GM12878 (cell line): Measurements from ENCODE around the gene CSNK1G3. TPM values are rescaled to one million over a fixed set of nuclear protein-coding genes. Genes with fewer than 3 reads are reported as not detected.
A peak's percentile ranks its signal among the peaks of the same experiment; 100 is the strongest.

Experiments used
- ASH2L ChIP-seq: fragments of 300-600, 200-600 bp; sonication (generic); IDR thresholded peaks from 2 replicates; pipeline ENCODE4 v1.6.1; 2017; ENCODE audit warnings: low read depth, mild to moderate bottlenecking, borderline replicate concordance
- BMI1 ChIP-seq: fragments of 450-650 bp; IDR thresholded peaks from 2 replicates; pipeline ENCODE4 v1.6.1; 2016; ENCODE audit warnings: mild to moderate bottlenecking, moderate library complexity, borderline replicate concordance
- CHD4 ChIP-seq: fragments of 200-600 bp; sonication (generic); IDR thresholded peaks from 2 replicates; pipeline ENCODE4 v1.6.1; 2016; ENCODE audit warnings: mild to moderate bottlenecking
- EGR1 ChIP-seq, 2 experiments: IDR thresholded peaks; 1 replicate in 1 of 2; 2 replicates in 1 of 2; pipeline ENCODE4 v1.6.1; 2011 to 2012; ENCODE audit warnings: low read depth in 2 of 2, low read length in 2 of 2, borderline replicate concordance in 1 of 2, mild to moderate bottlenecking in 1 of 2, moderate library complexity in 1 of 2
- ESRRA ChIP-seq: IDR thresholded peaks from 2 replicates; pipeline ENCODE4 v1.6.1; 2012; ENCODE audit warnings: mild to moderate bottlenecking, low read length, improper control_type of control experiment
- EZH2 ChIP-seq: IDR thresholded peaks from 2 replicates; pipeline ENCODE4 v1.6.1; 2012; ENCODE audit warnings: low read depth, mild to moderate bottlenecking, control low read depth, inconsistent platforms, low read length, borderline replicate concordance; ENCODE audit not compliant: control insufficient read depth
- HDAC2 ChIP-seq: fragments of 200-600 bp; sonication (generic); IDR thresholded peaks from 2 replicates; pipeline ENCODE4 v1.6.1; 2017
- HDAC6 ChIP-seq: fragments of 200-600 bp; sonication (generic); IDR thresholded peaks from one replicate; pipeline ENCODE4 v1.8.0; 2017; ENCODE audit warnings: antibody characterized with exemption; ENCODE audit not compliant: unreplicated experiment
- KAT2A ChIP-seq: conservative IDR thresholded peaks from 2 replicates; pipeline ENCODE4 v1.6.1; 2011; ENCODE audit warnings: low read depth, low read length; ENCODE audit not compliant: control insufficient read depth
- MYB ChIP-seq: fragments of 150-350 bp; IDR thresholded peaks from 2 replicates; pipeline ENCODE4 v1.6.1; 2014; ENCODE audit warnings: mild to moderate bottlenecking, low read depth, low read length, borderline replicate concordance
- NFYB ChIP-seq: IDR thresholded peaks from 2 replicates; pipeline ENCODE4 v1.6.1; 2011; ENCODE audit warnings: low read depth, mild to moderate bottlenecking, low read length, improper control_type of control experiment, moderate library complexity; ENCODE audit not compliant: insufficient read depth
- NRF1 ChIP-seq: conservative IDR thresholded peaks from 2 replicates; pipeline ENCODE4 v1.6.1; 2011; ENCODE audit warnings: mild to moderate bottlenecking, low read depth, low read length, improper control_type of control experiment
- PBX3 ChIP-seq: IDR thresholded peaks from 2 replicates; pipeline ENCODE4 v1.6.1; 2011; ENCODE audit warnings: mild to moderate bottlenecking, low read depth, low read length, moderate library complexity; ENCODE audit not compliant: insufficient replicate concordance
- POLR2AphosphoS2 ChIP-seq: IDR thresholded peaks from 2 replicates; pipeline ENCODE4 v1.6.1; 2011; ENCODE audit warnings: low read depth, mild to moderate bottlenecking, low read length, improper control_type of control experiment, moderate library complexity
- RAD51 ChIP-seq: fragments of 450-650 bp; IDR thresholded peaks from 2 replicates; pipeline ENCODE4 v1.6.1; 2016; ENCODE audit warnings: moderate library complexity, mild to moderate bottlenecking, inconsistent platforms
- RBBP5 ChIP-seq: fragments of 200-600 bp; sonication (generic); conservative IDR thresholded peaks from 2 replicates; pipeline ENCODE4 v1.6.1; 2016
- SMARCA5 ChIP-seq: fragments of 450-650 bp; IDR thresholded peaks from 2 replicates; pipeline ENCODE4 v1.6.1; 2017; ENCODE audit warnings: mild to moderate bottlenecking
- STAT3 ChIP-seq: IDR thresholded peaks from 2 replicates; pipeline ENCODE4 v1.6.1; 2011; ENCODE audit warnings: low read depth, low read length, improper control_type of control experiment
- SUPT20H ChIP-seq: IDR thresholded peaks from 2 replicates; pipeline ENCODE4 v1.6.1; 2011; ENCODE audit warnings: low read depth, mild to moderate bottlenecking, low read length, moderate library complexity, borderline replicate concordance; ENCODE audit not compliant: control insufficient read depth
- TCF3 ChIP-seq: IDR thresholded peaks from 2 replicates; pipeline ENCODE4 v1.6.1; 2012; ENCODE audit warnings: low read depth, mild to moderate bottlenecking, low read length, borderline replicate concordance; ENCODE audit not compliant: insufficient read depth
- TCF7 ChIP-seq: IDR thresholded peaks from 2 replicates; pipeline ENCODE4 v1.6.1; 2014; ENCODE audit warnings: antibody characterized with exemption, borderline replicate concordance
- WRNIP1 ChIP-seq: IDR thresholded peaks from 2 replicates; pipeline ENCODE4 v1.6.1; 2011; ENCODE audit warnings: low read depth, low read length, improper control_type of control experiment, borderline replicate concordance
- ZZZ3 ChIP-seq: IDR thresholded peaks from 2 replicates; pipeline ENCODE4 v1.6.1; 2011; ENCODE audit warnings: low read depth; ENCODE audit not compliant: control insufficient read depth, insufficient read length
- polyA plus RNA-seq, 11 experiments: library from polyadenylated mRNA; depleted of rRNA in 4 of 11; unstranded in 6 of 11; stranded (reverse) in 5 of 11; fragments of >200 nt; fragmentation: Nextera tagmentation in 4 of 11; fragmentation: Illumina TruSeq in 1 of 11; extraction: Ambion mirVana in 4 of 11; extraction: Trizol in 1 of 11; gene quantifications; 1 replicate in 1 of 11; 2 replicates in 10 of 11; pipeline versions ENCODE4 v1.2.1 to v1.2.3, GENCODE V29; 2011 to 2016; ENCODE audit warnings: inconsistent platforms in 2 of 11, missing spikeins in 2 of 11, low read depth in 1 of 11
- total RNA-seq, 4 experiments: library from RNA; depleted of rRNA in 3 of 4; stranded (reverse); fragments of >200 nt in 3 of 4; fragmentation: Illumina TruSeq in 1 of 4; extraction: Trizol in 1 of 4; gene quantifications; 2 replicates each; pipeline versions ENCODE4 v1.2.1 to v1.2.3, GENCODE V29; 2013 to 2021
- TF ChIP-seq, protein P1 (sequence below): IDR thresholded peaks from 2 replicates; pipeline ENCODE4 v1.6.1; 2012; ENCODE audit warnings: low read depth, low read length, improper control_type of control experiment
- TF ChIP-seq, protein P2 (sequence below): fragments of 450-650 bp; IDR thresholded peaks from 2 replicates; pipeline ENCODE4 v1.6.1; 2016; ENCODE audit warnings: mild to moderate bottlenecking, moderate library complexity, borderline replicate concordance

Gene CSNK1G3
- total and polyA plus RNA-seq, 10 of the 15 experiments (the other 5 are each of a cell fraction or from before 2014, with no cell fraction given): 7.4 to 24.1 (median 17.9) TPM

DNA sequence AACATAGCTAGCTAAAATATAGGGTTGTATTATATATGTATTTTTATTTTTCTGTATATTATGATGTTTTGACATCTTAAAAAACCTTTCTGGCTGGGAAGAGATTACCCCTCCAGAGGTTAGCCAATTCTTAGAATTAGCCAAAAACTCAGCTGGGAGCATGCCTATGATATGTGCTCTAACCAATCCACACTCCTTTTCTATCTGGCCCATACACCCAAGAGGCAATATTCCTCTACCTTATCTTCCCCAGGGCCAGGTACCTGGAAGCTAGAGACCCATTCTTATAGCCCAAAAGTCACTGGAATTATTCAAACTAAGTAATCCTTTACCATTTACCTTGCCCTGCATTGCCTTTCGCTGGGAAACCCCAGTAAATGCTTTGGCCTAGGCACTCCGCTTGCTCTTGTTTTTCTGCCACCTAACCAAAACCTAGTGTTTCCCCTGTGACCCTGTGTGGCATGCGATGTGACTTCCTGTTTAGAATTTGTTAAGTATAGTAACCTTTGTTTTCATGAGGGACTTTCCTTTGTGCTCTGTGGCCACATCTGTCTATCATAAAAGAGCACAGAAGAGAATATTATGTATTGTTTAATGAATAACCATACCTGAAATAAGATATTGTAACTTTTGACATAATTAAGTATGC, 37.4 kb downstream of the CSNK1G3 start (continued):
- TF ChIP-seq CHD4 (no peak), ZZZ3 (no peak), HDAC6 (no peak), EZH2 (no peak), BMI1 (0 out of 2 replicates have a peak, but pooled peaks have one; percentile 58), KAT2A (no peak), PBX3 (no peak), TCF7 (no peak), NFYB (no peak), RAD51 (no peak), NRF1 (no peak), ESRRA (no peak), SUPT20H (no peak), STAT3 (no peak), EGR1 (IDR thresholded peaks at IDR 0.05; ENCODE audit: borderline replicate concordance in 1 of 2, low read depth in 2 of 2, low read length in 2 of 2) (no peak), ASH2L (no peak), SMARCA5 (no peak), MYB (no peak), TCF3 (no peak), HDAC2 (no peak), POLR2AphosphoS2 (no peak), RBBP5 (no peak), WRNIP1 (no peak)
- TF ChIP-seq, protein P1, sequence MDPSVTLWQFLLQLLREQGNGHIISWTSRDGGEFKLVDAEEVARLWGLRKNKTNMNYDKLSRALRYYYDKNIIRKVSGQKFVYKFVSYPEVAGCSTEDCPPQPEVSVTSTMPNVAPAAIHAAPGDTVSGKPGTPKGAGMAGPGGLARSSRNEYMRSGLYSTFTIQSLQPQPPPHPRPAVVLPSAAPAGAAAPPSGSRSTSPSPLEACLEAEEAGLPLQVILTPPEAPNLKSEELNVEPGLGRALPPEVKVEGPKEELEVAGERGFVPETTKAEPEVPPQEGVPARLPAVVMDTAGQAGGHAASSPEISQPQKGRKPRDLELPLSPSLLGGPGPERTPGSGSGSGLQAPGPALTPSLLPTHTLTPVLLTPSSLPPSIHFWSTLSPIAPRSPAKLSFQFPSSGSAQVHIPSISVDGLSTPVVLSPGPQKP: no peak
- TF ChIP-seq, protein P2, sequence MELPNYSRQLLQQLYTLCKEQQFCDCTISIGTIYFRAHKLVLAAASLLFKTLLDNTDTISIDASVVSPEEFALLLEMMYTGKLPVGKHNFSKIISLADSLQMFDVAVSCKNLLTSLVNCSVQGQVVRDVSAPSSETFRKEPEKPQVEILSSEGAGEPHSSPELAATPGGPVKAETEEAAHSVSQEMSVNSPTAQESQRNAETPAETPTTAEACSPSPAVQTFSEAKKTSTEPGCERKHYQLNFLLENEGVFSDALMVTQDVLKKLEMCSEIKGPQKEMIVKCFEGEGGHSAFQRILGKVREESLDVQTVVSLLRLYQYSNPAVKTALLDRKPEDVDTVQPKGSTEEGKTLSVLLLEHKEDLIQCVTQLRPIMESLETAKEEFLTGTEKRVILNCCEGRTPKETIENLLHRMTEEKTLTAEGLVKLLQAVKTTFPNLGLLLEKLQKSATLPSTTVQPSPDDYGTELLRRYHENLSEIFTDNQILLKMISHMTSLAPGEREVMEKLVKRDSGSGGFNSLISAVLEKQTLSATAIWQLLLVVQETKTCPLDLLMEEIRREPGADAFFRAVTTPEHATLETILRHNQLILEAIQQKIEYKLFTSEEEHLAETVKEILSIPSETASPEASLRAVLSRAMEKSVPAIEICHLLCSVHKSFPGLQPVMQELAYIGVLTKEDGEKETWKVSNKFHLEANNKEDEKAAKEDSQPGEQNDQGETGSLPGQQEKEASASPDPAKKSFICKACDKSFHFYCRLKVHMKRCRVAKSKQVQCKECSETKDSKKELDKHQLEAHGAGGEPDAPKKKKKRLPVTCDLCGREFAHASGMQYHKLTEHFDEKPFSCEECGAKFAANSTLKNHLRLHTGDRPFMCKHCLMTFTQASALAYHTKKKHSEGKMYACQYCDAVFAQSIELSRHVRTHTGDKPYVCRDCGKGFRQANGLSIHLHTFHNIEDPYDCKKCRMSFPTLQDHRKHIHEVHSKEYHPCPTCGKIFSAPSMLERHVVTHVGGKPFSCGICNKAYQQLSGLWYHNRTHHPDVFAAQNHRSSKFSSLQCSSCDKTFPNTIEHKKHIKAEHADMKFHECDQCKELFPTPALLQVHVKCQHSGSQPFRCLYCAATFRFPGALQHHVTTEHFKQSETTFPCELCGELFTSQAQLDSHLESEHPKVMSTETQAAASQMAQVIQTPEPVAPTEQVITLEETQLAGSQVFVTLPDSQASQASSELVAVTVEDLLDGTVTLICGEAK: peak; percentile 19; the same call in 1 of the 2 replicates
